Heart left ventricle (tissue), 16 donors: ENCODE measurements around the gene SUSD6. TPM values are rescaled to one million over a fixed set of nuclear protein-coding genes. Genes with fewer than 3 reads are reported as not detected.

Source experiments
- ATAC-seq, 4 donors: fragments of 200-7000 bp; cut with Tn5 transposase; one replicate each; pipeline ENCODE4 v1.9.1; 2020 to 2022; ENCODE audit warnings: moderate library complexity in 4 of 4, mild to moderate bottlenecking in 3 of 4, moderate number of reproducible peaks in 1 of 4
- DNase-seq, 5 donors: peaks; one replicate each; pipeline ENCODE4 v3.0.0-alpha.2; 2020
- H3K27ac ChIP-seq, 12 donors: fragments of 200-600 bp; sonication (generic) in 4 of 12; one replicate each; pipeline versions ENCODE4 v1.5.0 to v1.8.0; 2016 to 2022; ENCODE audit warnings: mild to moderate bottlenecking in 2 of 12
- H3K27me3 ChIP-seq, 9 donors: fragments of 200-600 bp; sonication (generic) in 2 of 9; one replicate each; pipeline versions ENCODE4 v1.5.1 to v1.8.0; 2016 to 2022; ENCODE audit warnings: mild to moderate bottlenecking in 3 of 9
- H3K36me3 ChIP-seq, 9 donors: fragments of 200-600 bp; sonication (generic) in 2 of 9; one replicate each; pipeline versions ENCODE4 v1.5.0 to v1.8.0; 2018 to 2022; ENCODE audit warnings: mild to moderate bottlenecking in 2 of 9
- H3K4me1 ChIP-seq, 12 donors: fragments of 200-600 bp; sonication (generic) in 4 of 12; one replicate each; pipeline versions ENCODE4 v1.5.0 to v1.8.0; 2016 to 2022; ENCODE audit warnings: mild to moderate bottlenecking in 3 of 12
- H3K4me3 ChIP-seq, 12 donors: fragments of 200-600 bp; sonication (generic) in 4 of 12; one replicate each; pipeline versions ENCODE4 v1.5.0 to v1.8.0; 2017 to 2022; ENCODE audit warnings: mild to moderate bottlenecking in 9 of 12, moderate library complexity in 4 of 12
- H3K9me3 ChIP-seq, 12 donors: fragments of 200-600 bp; sonication (generic) in 4 of 12; one replicate each; pipeline versions ENCODE4 v1.5.0 to v1.8.0; 2016 to 2022; ENCODE audit warnings: mild to moderate bottlenecking in 1 of 12
- CTCF ChIP-seq, 12 donors: fragments of 200-600 bp; sonication (generic) in 4 of 12; IDR thresholded peaks; one replicate each; pipeline versions ENCODE4 v1.5.0 to v1.8.0; 2018 to 2022; ENCODE audit warnings: antibody characterized with exemption in 12 of 12, mild to moderate bottlenecking in 5 of 12
- POLR2A ChIP-seq, 2 donors: fragments of 450-650 bp; IDR thresholded peaks; one replicate each; pipeline ENCODE4 v1.6.1; 2017; ENCODE audit warnings: antibody characterized with exemption in 2 of 2, mild to moderate bottlenecking in 2 of 2, moderate library complexity in 2 of 2
- WGBS, 4 donors: extraction: QIAGEN DNeasy Blood & Tissue Kit in 2 of 4; methylation state at CpG; one replicate each; pipeline versions ENCODE4 v1.1.5 to v1.1.7; 2013 to 2018; 5-methylcytosine and 5-hydroxymethylcytosine counted together
- intact Hi-C, 10 donors: fragments of 100-400 bp; cut with DNase I; formaldehyde crosslinking; loops; one replicate each; pipeline versions ENCODE4 v1.11.1 to v1.14.2; 2022
- polyA plus RNA-seq, 2 donors: library from polyadenylated mRNA; stranded (reverse); fragments of 200-250 nt; gene quantifications; one replicate each; pipeline ENCODE4 v1.2.3, GENCODE V29; 2013
- total RNA-seq, 9 donors: library from RNA; depleted of rRNA in 2 of 9; stranded (reverse); fragments of >200 nt in 2 of 9; fragmentation: NEBNext Ultra II Directional in 3 of 9; extraction: Animal tissue kit (Norgen Biotek cat#: 25700) in 3 of 9; gene quantifications; one replicate each; pipeline versions ENCODE4 v1.1.0 to v1.2.4, GENCODE V29; 2016 to 2023
- donor health status: ischemic (EF 13 %, LVEDD 7.1; RV severe dilation, severe dysfunction).
- donor health status: healthy with polysubstance abuse.
- donor health status: DM: no; HTN: yes; CAD: no.
- donor health status: DM: no; HTN: no; CAD: no.
- donor health status: ischemic (EF 25% LVEDD 6.9; RV normal size, moderate dysfunction).
- donor health status: ischemic (EF 25% LVEDD 5.7; RV mildly dilated, moderate dysfunction).
- donor health status: healthy.
- donor health status: DM: yes; HTN: yes; CAD: no.
- donor health status: ischemic (EF 35%, LVEDD 5.7; RV mildly dilated, moderate dysfunction).
- donor health status: nonischemic (EF 11% LVEDD 7.7; RV severe dilation, severe dysfunction).
- donor health status: DM: yes; HTN: yes; CAD: no.
- donor health status: PGD.
- donor health status: ischemic (EF 29% LVEDD 5.4; RV normal size, mild dysfunction).
- donor health status: nonischemic (EF 23%, LVEDD 6.1; RV moderate dilation, normal function).

Gene SUSD6
- total and polyA plus RNA-seq, 11 donors: 5.8 to 49.2 (median 24.5) TPM

GRCh38 chr14:69699748-69700303 lies 88.4 kb downstream of the SUSD6 start:
- TF ChIP-seq POLR2A (IDR thresholded peaks at IDR 0.05): no peak
- TF ChIP-seq CTCF (IDR thresholded peaks at IDR 0.05): no peak
- Histone ChIP-seq H3K27ac (peak overlapping the region in 1 of 12 donors; percentile 81), H3K9me3 (no peaks in the 10 kb centered on the region), H3K27me3 (no peaks in the 10 kb centered on the region), H3K4me1 (peaks cover 15 to 98% (median 77%) of the 10 kb centered on the region in 12 donors), H3K4me3 (no peak overlapping the region), H3K36me3 (peaks cover 0 to 16% (median 8%) of the 10 kb centered on the region in 9 donors)
- ATAC-seq (no peak), DNase-seq (no peak)
- intact Hi-C loops: no loop called here
- 78 to 85% (median 83%) methylated on average over 6 of the region's 6 CpGs for WGBS, 4 donors

GRCh38 chr14:69700575-69700974 lies 89.2 kb downstream of the SUSD6 start:
- Histone ChIP-seq H3K4me1 (peaks cover 10 to 98% (median 75%) of the 10 kb centered on the region in 12 donors), H3K36me3 (peaks cover 0 to 23% (median 15%) of the 10 kb centered on the region in 9 donors), H3K27ac (peak overlapping the region in 1 of 12 donors; percentile 81), H3K9me3 (no peaks in the 10 kb centered on the region), H3K27me3 (no peaks in the 10 kb centered on the region), H3K4me3 (no peak overlapping the region)
- ATAC-seq: no peak
- no peak for TF ChIP-seq POLR2A (IDR thresholded peaks at IDR 0.05)
- no peak for TF ChIP-seq CTCF (IDR thresholded peaks at IDR 0.05)
- intact Hi-C loops: no loop called here
- WGBS, 4 donors: 73 to 83% (median 75%) methylated on average over 2 of the region's 2 CpGs
- DNase-seq: no peak

GRCh38 chr14:69701291-69701690 lies 89.9 kb downstream of the SUSD6 start:
- Histone ChIP-seq H3K9me3 (no peaks in the 10 kb centered on the region), H3K27me3 (no peaks in the 10 kb centered on the region), H3K4me1 (peaks cover 3 to 96% (median 70%) of the 10 kb centered on the region in 12 donors), H3K36me3 (peaks cover 0 to 30% (median 19%) of the 10 kb centered on the region in 9 donors), H3K27ac (peak overlapping the region in 1 of 12 donors; percentile 81), H3K4me3 (no peak overlapping the region)
- intact Hi-C loops: no loop called here
- ATAC-seq (no peak), DNase-seq (no peak)
- no peak for TF ChIP-seq POLR2A (IDR thresholded peaks at IDR 0.05)
- no peak for TF ChIP-seq CTCF (IDR thresholded peaks at IDR 0.05)
- WGBS, 4 donors: 84 to 93% (median 85%) methylated on average over 4 of the region's 4 CpGs

GRCh38 chr14:69701857-69702256 lies 90.5 kb downstream of the SUSD6 start:
- ATAC-seq: peak in 2 of 4 donors; percentile 34 to 54
- Histone ChIP-seq H3K27me3 (no peaks in the 10 kb centered on the region), H3K27ac (peak overlapping the region in 6 of 12 donors; percentile 6 to 81 (median 24)), H3K4me1 (peaks cover 0 to 90% (median 64%) of the 10 kb centered on the region in 12 donors), H3K36me3 (peaks cover 0 to 36% (median 24%) of the 10 kb centered on the region in 9 donors), H3K9me3 (no peaks in the 10 kb centered on the region), H3K4me3 (no peak overlapping the region)
- TF ChIP-seq CTCF (IDR thresholded peaks at IDR 0.05) (no peak), POLR2A (IDR thresholded peaks at IDR 0.05) (no peak)
- no peak for DNase-seq
- intact Hi-C loops: no loop called here
- WGBS, 4 donors: 8 to 20% (median 15%) methylated on average over 3 of the region's 3 CpGs
